ENCODE data around the gene SARNP.
"Not testable (repeated sequence)": the region's sequence is repeated elsewhere in the genome, so short reads cannot be mapped to it uniquely, and the experiment has no call there.

The SARNP gene

DNA sequence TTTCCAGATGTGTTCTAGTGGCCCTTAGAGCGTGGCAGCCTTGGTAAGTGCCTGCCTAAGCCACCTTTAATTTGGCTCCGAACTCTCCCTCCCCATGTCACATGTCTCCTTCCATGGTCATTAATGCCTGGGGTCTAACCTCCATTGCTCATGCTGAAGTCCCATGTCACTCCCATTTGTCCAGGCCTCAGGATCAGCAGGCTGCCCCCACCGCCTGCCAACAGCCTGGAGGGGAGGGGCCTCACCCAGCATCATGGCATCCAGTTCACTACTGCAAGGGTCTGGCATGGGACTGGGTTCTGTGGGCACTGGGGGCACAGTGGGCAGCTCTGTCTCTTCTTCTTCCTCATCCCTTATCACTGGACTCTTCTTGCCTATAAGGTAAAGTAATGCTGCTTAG, 20.8 kb upstream of the SARNP start:
- no peak for DNase-seq

- not testable (repeated sequence) for DNase-seq
Measured at GRCh38 chr12:55834400-55834799, 16.9 kb upstream of the SARNP start.

DNA sequence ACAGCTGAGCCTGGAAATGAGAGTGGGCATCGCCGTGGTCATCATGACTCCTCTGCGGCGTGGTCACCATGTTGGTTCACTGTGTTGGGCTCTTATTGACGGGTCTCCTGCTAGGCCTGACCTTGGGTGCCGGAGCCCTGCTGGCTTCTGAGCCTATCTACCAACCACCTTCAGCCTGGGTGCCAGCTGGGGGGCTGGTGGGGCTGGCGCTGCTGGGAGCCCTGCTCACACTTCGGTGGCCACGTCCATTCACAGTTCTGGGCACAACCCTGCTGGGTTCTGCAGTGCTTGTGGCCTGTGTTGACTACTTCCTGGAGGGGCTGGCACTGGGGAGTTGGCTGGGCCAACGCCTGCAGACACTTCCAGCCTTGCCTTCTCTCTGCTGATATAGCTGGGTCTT, 15.5 kb upstream of the SARNP start:
- no peak for DNase-seq

GRCh38 chr12:55831447-55831815, 13.9 kb upstream of the SARNP start:
- DNase-seq = no peak

- peak; percentile 55 for DNase-seq
Measured at GRCh38 chr12:55830601-55831446, 13.3 kb upstream of the SARNP start.

DNA sequence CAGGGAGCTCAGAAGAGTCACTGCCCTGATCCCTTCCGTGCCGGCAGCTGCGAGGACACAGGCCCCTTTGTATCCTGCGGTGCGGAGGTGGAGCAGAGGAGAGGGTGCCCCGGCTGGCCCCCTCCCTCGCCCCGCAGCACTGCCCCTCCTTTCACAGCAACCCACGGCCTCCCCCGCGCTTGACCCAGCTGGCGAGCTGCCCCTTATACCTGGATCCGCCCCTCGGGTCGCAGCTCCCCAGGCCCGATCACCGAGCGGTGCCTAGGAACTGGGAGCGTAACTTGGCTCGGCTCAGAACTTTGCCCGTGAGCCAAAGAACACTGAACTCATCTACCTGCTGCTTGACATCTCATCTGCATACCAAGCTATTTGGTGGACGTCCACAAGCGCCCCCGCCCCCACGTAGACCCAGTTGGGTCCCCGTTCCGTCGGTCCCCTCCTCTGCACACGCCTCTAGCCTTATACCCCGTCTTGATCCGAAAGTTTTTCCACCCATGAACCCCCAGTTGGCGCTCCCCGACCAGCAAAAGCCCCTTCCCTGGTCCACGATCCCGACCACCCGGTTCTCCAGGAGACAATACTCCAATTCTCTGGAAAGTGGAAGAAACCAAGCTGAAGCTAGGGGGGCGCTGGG, 12.6 kb upstream of the SARNP start:
- peak; percentile 46 for DNase-seq

GRCh38 chr12:55828357-55828756, 10.8 kb upstream of the SARNP start:
- no peak for DNase-seq

GRCh38 chr12:55827806-55828205, 10.3 kb upstream of the SARNP start:
- no peak for DNase-seq

GRCh38 chr12:55824726-55825125, 7.2 kb upstream of the SARNP start:
- peak; percentile 24 for DNase-seq

DNA sequence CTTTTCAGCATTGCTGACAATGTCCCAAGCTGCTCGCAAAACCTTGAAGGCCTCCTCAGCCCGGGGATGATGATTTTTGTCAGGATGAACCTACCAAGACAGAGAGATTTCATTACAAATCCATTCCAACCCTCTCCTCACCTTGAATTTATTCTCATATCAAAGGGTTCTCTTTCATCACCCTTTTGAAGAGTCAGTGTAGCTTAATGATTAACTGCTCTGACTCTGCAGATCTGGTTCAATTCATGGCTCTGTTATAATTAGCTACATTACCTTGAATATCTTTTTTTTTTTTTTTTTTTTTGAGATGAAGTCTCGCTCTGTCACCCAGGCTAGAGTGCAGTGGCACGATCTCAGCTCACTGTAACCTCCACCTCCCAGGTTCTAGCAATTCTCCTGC, 5.9 kb upstream of the SARNP start:
- no peak for DNase-seq

DNA sequence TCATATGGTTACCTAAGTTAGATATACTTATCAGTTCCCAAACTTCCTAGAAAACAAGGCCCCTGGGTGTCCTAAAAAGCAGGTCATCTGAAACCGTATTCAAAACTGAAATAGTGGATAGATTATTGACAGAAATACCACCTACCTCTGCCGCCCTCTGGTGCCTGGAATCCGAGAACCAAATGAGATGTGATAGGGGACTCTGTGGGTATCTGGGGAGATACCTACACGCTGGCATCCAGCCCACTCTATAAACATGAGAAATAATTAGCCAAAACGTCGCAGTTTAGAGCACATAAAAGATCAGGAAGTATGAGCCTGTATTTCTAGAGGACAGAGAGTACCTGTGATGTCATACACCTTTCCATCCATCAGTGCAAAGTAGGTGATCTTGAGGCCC, 4.7 kb upstream of the SARNP start:
- no peak for DNase-seq

DNA sequence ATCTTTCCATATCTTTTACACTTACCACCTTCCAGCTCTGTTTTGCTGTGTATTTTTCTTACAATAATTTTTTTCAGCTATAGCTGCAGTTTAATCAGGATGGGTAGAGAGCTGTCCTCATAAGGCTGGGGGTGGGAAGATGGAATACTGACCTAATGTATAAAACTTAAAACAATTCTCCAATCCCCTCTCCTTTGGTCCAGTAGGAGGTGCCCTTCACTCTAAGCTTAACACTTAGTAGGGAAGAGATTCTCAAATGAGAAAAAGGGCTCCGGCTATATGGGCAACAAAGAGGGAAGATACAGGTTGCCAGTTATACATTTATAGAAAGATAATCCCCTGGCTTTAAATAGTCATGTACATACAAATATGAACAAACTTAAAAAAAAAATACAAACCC, 3.2 kb upstream of the SARNP start:
- no peak for DNase-seq

- no peak for DNase-seq
Measured at GRCh38 chr12:55818886-55819285, 1.4 kb upstream of the SARNP start.

DNA sequence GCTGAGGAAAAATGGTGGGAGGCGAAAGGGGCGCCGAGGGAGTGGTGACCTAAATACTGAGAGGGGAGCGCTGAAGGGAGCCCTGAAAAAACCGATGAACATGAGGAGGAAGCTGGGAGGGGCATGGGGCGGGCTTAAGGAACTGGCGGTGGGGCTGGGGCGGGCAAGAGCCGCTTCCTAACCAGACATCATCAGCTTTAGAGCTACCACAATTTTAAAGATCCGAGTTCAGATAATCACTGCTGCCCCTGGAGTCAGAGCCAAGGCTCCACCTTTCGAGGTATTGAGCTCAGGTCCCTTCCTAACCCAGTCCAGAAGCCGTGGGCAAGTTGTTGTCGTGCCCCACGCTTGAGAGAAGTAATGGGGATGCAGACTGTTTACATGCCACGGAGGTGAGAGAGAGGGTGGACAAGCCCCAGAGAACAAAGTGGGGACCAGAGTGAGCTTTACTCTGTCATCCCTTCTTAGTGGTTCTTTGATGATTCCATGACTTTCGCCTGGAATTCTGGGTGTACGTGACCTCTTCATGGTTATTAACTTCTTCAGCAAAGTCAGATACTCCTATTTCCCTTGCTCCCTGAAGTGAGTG, 710 bp upstream of the SARNP start:
- DNase-seq = no peak

DNA sequence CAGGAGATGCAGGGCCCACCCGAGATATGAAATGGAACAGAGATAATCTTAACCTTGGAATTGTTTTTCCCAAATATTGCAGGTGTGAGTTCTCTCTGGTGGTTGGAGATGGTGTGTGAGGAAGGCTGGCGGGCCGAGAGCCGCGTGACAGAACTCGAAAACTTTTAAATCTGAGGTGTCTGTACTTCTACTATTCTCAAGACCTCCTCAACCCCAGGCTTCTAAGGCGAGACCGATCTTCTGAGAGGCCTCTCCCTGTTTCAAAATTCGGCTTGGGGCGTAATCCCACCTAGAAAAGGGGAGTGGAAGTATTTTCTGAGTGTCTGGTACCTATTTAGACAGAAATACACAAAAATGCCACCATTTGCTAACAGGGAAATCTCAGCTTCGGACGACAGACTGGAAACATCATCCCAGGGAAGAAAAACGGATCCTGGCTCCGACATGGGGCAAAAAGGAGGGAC, 611 bp downstream of the SARNP start:
- no peak for DNase-seq

- DNase-seq = no peak
Measured at GRCh38 chr12:55815473-55815872, 2.1 kb downstream of the SARNP start.

DNA sequence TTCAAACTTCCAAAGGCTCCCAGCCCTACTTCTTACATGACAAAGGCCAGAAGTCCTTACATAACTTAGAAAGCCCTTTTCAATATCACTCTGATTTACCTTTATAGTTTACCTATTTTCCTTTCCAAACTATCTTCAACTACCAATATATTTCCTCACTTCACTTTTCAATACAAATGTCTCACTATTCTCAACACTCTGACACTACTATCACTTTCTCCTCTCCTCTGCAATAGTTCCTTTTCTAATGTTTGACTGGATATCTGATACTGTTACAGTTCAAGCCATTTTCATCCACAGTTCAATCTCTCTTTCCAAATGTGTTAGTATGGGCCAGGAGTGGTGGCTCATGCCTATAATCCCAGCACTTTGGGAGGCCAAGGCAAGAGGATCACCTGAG, 3.3 kb downstream of the SARNP start:
- DNase-seq = no peak

- no peak for DNase-seq
Measured at GRCh38 chr12:55812088-55812487, 5.4 kb downstream of the SARNP start.

DNA sequence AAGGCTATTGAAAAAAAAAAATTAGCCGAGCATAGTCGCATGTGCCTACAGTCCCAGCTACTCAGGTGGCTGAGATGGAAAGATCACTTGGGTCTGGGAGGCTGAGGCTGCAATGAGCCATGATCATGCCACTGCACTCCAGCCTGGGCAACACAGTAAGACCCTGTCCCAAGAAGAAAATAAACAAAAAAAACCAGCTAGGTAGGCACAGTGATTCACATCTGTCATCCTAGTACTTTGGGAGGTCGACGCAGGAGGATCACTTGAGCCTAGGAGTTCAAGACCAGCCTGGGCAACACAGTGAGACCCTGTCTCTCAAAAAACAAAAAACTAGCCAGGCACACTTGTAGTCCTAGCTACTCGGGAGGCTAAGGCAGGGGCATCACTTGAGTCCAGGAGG, 8.2 kb downstream of the SARNP start:
- DNase-seq = no peak

GRCh38 chr12:55806982-55807381, 10.5 kb downstream of the SARNP start:
- no peak for DNase-seq

DNA sequence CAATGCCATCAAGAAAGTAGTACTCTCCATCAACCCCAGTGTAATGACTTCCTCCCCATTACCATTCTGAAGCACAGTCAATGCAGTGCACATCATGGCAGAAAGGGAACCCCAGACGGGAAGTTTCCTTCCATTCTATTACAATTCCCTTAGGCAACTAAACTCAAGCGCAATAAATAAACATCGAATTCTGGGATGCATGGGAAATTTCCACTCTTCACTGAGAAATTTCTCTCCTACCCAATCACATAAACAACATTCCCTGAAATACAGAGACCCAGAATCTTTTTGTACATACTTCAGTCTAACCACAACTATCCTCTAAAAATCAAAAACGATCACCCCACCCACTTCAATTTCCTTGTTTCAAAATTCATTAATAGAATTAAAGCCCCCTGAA, 20.0 kb downstream of the SARNP start:
- DNase-seq = no peak

- DNase-seq = no peak
Measured at GRCh38 chr12:55797068-55797467, 20.5 kb downstream of the SARNP start.

DNA sequence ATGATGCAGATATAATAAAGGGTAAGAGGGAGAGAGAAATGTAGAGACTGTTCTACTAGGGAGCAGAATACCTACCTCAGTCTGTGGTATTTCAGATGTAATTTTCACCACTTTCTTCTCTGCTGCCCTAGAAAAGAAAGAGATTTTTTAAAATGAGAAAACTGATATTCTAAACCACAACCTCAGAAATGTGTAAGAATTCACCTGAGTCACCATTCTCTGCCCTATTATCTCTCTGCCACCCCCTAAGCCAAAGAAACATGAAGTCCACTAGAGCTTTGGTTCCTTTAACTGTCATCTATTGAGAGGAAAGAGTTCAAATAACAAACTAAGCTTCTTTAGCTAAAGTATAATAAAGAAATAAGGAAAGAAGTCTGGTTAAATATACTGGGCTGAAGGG, 21.6 kb downstream of the SARNP start:
- DNase-seq = no peak

DNA sequence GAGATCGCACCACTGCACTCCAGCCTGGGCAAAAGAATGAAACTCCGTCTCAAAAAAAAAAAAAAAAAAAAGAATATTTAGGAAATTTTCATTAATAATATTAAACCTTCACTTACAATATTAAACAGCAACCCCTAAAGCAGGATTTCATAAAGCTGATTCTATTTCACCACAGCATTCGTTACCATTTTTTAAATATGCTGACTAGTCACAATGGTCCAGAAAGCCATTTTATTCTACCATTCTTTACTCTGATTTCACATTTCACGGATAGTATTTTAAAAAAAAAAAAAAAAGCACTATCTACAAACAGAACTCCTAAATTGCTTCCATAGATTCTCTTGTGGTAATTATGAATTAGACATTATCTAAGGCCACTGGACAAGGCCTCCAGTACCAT, 27.6 kb downstream of the SARNP start:
- no peak for DNase-seq
